Stimulated activated CD8-positive, alpha-beta memory T cell treated with anti-CD3 and anti-CD28 coated beads, Interleukin-15, amount 100 ng/mL, for 1 hour (primary cell): ENCODE measurements around the gene MRPL41.
"Not testable (repeated sequence)": the region's sequence is repeated elsewhere in the genome, so short reads cannot be mapped to it uniquely, and the experiment has no call there.

ENCODE experiments used
- DNase-seq: peaks from one replicate; pipeline ENCODE4 v3.0.0-alpha.2; 2020; ENCODE audit warnings: low read depth

MRPL41 gene

GRCh38 chr9:137522746-137523455 is 28.8 kb upstream of the MRPL41 start:
- no peak for DNase-seq

DNA sequence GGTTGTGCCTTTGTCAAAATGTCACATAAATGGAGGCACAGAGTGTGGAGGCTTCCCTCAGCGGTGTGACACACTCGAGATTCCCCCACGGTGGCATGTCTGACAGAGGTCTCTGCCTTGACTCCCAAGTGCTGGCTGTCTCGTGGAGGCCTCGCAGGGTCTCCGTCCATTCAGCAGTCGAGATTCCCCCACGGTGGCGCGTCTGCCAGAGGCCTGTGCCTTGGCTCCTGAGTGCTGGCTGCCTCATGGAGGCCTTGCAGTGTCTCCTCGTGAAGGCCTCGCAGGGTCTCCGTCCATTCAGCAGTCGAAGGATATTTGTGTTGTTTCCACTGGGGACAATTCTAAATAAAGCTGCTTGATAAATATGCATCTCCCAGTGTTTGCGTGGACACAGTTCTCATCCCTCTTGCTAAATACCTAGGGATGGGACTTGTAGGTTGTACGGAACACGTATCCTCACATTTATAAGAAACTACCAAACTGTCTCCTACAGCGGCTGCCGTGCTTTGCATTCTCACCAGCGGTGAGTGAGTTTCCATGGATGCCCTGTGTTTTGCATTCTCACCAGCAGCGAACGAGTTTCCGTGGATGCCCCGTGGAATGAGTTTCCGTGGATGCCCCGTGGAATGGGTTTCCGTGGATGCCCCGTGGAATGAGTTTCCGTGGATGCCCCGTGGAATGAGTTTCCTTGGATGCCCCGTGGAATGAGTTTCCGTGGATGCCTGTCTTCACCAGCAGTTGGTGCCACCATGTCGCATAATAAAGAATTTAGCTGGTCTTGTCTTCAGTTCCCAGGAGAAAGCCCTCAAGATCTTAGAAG is 27.3 kb upstream of the MRPL41 start:
- no peak for DNase-seq

- no peak for DNase-seq
These were observed 26.7 kb upstream of the MRPL41 start for GRCh38 chr9:137524981-137525317.

DNA sequence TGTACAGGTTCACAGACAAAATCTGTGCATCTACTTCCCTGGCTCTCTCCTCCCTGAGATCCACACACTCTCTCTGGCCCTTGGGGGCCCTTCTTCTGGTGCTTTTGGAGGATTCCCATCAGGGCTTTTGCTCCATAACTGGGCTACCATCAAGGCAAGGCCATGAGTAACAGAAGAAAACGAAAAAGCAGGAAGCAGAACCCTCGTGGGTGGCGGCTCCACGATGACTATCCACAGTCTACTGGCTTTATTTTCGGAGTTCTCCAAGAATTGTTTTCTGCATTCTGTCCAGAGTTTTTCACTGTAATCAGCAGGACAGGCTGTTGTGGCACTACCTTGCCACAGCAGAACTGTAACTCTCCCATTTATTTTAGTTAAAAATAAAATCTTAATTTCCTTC is 21.3 kb upstream of the MRPL41 start:
- no peak for DNase-seq

DNA sequence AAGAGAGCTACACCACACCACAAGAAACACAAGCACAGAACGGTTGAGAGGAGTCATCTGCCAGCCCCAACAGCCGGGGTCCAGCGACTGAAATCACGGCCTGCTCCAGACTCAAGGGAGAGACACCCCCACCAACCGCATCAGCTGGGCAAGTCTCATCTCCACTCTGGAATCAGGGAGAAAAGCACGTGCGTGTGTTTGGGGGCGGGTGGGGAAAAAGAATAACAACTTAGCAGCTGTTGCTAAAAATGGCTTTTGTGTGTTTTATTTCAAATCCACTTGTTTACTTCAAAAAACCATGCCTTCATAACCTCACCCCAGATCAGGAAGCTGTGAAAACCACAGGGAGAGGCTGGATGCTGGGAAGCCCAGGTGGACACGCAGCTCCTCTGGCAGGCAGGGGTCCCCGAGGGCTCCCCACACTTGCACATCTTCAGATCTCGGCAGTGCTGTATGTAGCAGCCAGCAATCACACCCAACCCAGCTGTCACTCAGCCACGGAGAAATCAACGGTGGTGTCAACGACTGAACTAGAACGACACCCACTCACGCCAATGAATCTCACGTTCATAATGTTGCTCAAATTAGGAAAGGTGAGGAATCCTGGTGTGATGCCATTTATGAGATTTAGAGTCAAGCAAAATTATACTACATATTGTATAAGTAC is 20.4 kb upstream of the MRPL41 start:
- no peak for DNase-seq

- DNase-seq, result not testable (repeated sequence)
These were observed 18.7 kb upstream of the MRPL41 start for GRCh38 chr9:137532891-137533468.

- no peak for DNase-seq
These were observed 17.2 kb upstream of the MRPL41 start for GRCh38 chr9:137534256-137535119.

DNA sequence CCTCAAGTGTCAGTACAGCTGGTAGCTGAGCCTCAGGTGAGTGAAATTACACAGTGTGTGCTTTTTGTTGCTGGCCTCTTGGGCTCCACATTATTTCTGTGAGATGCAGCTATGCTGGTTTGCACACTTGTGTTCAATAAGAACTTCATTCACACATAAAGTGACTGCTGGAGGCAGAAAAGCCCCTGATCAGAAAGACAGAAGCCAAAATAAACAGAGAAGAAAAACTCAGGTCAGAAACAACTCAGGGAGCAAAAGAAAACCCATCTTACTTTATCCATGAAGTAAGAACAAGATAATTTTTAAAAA is 16.6 kb upstream of the MRPL41 start:
- DNase-seq, result no peak

DNA sequence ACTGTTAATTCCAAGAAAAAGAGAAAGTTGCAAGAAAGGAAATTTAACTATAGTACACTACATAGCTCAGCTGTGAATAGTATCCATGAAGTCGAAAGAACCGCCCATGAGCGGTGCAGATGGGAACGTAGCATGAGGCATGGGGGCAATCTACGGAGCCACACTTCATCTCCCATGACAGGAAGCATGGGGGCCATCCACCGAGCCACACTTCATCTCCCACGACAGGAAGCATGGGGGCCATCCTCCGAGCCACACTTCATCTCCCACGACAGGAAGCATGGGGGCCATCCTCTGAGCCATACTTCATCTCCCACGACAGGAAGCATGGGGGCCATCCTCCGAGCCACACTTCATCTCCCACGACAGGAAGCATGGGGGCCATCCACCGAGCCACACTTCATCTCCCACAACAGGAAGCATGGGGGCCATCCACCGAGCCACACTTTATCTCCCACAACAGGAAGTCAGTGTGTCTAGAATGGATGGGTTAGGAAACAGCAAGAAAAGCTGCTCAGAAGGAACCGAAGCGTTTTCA is 15.0 kb upstream of the MRPL41 start:
- not testable (repeated sequence) for DNase-seq

GRCh38 chr9:137538058-137538457 is 13.6 kb upstream of the MRPL41 start:
- DNase-seq, result no peak

DNA sequence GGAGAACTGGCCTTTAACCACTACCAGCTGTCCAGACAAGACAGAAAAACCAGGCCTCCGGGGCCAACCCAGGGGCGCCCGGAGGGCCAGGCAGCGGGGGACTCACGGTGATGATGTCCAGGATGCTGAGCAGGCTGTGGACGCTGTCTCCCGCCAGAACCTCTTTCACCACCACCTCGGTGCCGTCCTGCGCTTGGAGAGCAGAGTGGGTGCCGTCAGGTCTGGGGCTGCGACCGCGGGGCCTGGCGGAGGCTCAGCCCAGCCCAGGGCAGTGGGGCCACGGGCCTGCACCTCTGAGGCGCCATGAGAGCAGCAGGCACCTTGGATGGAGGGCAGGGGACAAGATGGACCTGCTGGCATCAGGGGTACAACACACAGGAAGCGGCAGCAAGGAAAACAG is 11.1 kb upstream of the MRPL41 start:
- no peak for DNase-seq

GRCh38 chr9:137542486-137542885 is 9.2 kb upstream of the MRPL41 start:
- no peak for DNase-seq

DNA sequence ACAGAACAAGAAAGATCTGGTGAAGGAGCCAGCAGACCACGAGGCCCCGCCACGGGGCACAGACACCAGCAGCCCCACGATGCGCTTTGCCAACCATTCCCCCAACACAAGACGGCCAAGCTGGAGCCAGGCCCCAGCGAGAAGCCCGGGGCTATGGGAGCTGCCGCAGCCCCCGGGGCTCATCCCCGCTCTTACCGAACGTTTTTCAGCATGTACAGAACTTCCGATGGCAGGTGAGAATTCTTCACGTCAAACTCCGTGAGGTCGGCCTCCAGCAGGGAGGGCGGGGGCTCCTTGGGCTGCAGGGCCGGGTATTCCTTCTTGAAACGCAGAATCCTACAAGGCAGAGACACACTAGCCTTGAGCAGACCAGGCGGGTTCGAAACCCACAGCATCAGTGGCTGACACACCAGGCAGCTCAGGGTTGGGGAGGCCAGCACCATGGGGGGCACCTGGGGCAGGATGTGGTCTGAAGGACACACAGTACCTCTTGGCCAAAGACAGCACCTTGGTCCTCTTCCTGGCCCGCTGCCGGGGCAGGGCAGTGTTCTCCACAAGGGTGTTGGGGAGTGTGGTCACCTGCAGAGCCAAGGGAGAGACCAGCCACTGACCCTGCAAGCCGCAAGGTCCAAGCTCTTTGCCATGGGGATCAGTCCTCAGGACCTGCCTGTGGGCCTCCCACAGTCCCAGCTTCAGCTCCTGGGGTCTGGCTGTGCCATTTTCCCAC is 8.3 kb upstream of the MRPL41 start:
- DNase-seq, result no peak

DNA sequence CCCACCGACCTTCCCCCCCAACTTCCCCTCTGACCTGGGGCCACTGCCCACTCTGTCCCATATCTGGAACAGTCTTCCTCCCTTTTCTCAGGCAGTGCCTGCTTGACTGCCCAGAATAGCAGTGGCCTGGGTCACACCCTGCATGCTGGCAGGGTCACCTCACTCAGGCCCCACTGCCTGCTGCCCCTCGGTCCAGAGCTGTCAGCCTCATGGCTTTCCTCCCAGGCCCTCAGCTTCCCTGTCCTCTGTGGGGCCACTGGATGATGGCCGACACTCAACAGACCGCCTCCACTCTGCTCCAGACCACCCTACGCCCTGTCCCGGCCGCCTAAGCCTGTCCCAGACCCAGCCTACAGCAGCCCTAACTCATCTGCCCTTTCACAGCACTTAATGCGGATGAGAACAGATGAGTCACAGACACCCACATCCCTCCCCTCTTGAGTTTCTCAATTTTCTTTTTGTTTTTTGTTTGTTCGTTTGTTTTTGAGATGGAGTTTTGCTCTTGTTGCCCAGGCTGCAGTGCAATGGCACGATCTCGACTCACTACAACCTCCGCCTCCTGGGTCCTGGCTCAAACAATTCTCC is 7.4 kb upstream of the MRPL41 start:
- DNase-seq, result no peak

DNA sequence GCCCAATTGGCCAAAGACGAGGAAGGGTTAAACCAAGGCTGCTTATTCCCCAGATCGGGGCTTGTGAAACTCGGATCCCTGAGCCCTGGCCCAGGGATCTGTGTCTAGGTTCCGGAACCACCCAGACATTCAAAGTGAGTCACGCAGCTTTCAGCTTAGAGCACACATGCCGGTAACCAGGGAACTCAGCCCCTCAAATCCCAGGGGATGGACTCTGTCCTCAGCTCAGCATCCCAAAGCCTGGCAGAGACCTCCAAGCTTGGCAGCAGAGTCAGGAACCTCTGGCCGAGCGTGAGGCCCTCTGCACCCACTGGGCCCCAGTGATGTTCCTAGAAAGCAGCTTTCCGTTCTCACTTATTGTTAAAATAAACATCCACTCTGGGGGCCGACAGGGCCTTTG is 6.6 kb upstream of the MRPL41 start:
- DNase-seq, result no peak

DNA sequence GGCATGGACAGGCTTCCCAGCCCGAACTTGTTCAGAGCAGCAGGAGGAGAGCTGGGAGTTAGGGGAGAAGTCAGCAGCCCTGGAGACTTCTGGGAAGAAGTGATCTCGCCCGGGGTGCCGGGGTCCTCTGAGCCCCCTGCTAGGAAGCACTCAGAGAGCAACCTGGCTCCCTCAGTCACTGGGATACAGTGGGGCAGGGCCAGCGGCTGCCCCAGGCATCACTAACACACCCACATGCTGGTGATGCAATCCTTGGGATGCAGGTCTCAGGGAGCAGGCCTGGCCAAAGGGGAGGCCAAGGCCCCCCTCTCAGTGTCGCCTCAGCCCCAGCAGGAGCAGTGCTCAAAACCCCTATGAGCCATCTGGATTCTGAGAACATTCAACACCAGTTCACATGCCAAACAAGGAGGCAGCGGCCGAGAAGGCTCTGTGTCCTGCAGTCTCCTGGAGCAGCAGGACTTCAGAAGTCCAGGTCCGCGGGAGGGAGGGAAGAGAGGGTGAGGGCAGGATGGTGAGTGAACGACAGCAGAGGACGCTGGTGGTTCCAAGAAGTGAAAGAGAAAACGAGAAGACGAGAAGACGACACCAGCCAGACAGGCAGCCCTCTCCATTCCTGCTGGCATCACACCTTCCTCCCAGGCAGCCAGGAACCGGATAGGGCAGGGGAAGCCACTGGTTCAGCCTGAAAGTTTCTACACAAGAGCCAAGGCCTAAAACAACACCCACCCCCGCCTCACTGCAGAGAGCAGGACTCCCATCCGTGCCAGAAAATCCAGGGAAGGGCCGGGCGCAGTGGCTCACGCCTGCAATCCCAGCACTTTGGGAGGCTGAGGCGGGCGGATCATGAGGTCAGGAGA is 3.8 kb upstream of the MRPL41 start:
- DNase-seq, result no peak

DNA sequence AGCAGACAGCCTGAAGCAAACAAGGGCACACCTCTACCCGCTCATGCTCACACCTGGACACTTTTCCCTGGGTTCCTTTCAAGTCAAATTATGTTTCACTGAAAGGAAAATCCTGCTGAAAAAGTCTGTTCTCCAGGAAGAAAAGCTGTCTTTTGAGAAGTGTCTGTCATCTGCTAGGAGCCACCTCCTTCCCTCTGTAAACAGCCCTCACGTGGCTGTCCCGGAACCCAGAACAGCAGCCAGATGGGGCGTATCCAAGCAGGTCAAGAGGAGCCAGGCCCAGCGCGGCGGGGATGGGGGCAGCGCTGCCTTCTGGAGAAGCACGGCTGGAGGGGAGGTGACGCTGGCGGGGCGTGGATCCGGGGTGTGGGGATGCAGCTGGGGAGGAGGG is 1.5 kb upstream of the MRPL41 start, which contains the start of gene PNPLA7:
TSS of gene PNPLA7 (minus strand) at position 172 of the 391 bp plus-strand sequence. CDS start 205 bp downstream, outside the sequence.
- DNase-seq, result peak; percentile 21

DNA sequence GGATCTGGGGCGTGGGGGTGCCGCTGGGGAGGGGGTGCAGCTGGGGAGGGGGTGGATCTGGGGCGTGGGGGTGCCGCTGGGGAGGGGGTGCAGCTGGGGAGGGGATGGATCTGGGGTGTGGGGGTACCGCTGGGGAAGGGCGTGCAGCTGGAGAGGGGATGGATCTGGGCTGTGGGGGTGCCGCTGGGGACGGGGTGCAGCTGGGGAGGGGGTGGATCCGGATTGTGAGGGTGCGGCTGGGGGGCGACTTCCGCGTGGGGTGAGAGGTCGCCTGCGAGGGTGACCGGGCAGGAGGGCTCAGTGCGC is 768 bp upstream of the MRPL41 start:
- not testable (repeated sequence) for DNase-seq

DNA sequence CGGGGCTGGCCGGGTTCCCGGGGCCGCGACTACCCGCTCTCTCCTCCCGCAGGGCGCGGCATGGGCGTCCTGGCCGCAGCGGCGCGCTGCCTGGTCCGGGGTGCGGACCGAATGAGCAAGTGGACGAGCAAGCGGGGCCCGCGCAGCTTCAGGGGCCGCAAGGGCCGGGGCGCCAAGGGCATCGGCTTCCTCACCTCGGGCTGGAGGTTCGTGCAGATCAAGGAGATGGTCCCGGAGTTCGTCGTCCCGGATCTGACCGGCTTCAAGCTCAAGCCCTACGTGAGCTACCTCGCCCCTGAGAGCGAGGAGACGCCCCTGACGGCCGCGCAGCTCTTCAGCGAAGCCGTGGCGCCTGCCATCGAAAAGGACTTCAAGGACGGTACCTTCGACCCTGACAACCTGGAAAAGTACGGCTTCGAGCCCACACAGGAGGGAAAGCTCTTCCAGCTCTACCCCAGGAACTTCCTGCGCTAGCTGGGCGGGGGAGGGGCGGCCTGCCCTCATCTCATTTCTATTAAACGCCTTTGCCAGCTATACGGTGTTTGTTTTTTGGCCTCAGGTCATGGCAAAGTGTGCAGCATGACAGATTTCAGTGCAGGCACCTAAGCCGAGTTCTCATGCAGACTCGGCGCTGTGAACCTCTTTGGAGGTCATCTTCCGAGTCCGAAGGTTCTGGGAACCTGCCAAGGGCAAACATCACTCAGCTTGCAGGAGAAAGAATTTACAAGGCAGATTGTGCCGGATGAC is 516 bp downstream of the MRPL41 start:
- no peak for DNase-seq
